Measurements from ENCODE around the gene TRAP1.

- TF ChIP-seq POLR2A (IDR thresholded peaks at IDR 0.05; ENCODE audit: low read length): no peak
- TF ChIP-seq GATA1 (IDR thresholded peaks at IDR 0.05; ENCODE audit: low read depth, low read length): no peak
Measured at GRCh38 chr16:3760518-3760917, 43.2 kb upstream of the TRAP1 start.

Data from erythroblast (primary cell).